Stimulated activated CD4-positive, alpha-beta T cell treated with anti-CD3 and anti-CD28 coated beads, Interleukin-4, amount 100 ng/mL, for 1 hour (primary cell): Measurements from ENCODE around the gene NRBP1.
"Not testable (repeated sequence)": the region's sequence is repeated elsewhere in the genome, so short reads cannot be mapped to it uniquely, and the experiment has no call there.

Experiments
- DNase-seq: peaks from one replicate; pipeline ENCODE4 v3.0.0-alpha.2; 2020

Gene NRBP1

DNA sequence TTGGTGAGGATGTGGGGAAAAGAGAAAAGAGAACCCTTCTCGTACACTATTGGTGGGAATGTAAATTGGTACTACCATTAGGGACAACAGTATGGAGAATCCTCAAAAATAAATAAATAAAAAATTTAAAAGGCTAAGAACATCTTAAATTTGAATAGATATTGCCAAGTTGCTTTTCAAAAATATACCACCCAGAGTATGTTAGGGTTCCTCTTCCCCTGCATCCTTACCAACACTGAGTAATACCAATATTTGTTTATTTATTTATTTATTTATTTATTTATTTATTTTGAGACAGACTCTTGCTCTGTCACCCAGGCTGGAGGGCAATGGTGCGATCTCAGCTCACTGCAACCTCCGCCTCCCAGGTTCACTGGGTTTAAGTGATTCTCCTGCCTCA, 5.5 kb upstream of the NRBP1 start:
- no peak for DNase-seq

GRCh38 chr2:27425039-27425438, 3.4 kb upstream of the NRBP1 start:
- not testable (repeated sequence) for DNase-seq

DNA sequence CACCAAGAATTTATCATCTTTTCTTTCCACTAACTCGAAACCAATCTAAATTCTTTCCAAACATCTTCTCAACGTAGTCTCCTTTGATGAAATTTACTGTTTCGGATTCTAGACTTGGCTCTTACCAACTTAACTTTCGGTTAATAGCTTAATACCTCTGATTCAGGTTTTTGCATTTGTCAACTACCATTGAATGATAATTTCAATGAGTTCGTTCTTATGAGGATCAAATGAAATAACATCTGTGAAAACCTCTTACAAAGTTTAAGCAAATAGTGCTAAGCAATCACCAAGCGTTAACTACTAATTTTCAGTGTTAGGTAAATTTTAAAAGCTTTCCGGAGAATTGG, 593 bp upstream of the NRBP1 start:
- DNase-seq = no peak

GRCh38 chr2:27428978-27429541, 629 bp downstream of the NRBP1 start:
- peak; percentile 68 for DNase-seq

DNA sequence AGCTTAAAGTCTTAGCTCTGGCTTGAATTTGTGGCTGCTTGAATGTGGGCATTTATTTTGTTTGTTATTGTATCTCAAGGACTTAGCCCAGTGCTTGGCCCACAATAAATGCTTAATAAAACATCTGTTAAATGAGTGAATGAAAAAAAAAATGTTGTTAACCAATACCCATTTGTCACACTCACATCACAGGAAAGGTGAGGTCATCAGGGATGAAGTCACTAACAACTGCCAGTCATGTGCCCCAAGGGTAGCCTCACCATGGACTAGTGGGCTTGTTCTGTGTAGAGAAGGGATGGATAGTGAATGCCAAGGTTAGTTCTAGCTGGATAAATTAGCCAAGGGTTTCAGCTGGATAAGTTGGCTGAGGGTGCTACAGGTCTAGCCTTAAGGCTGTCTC, 3.0 kb downstream of the NRBP1 start:
- DNase-seq = no peak

DNA sequence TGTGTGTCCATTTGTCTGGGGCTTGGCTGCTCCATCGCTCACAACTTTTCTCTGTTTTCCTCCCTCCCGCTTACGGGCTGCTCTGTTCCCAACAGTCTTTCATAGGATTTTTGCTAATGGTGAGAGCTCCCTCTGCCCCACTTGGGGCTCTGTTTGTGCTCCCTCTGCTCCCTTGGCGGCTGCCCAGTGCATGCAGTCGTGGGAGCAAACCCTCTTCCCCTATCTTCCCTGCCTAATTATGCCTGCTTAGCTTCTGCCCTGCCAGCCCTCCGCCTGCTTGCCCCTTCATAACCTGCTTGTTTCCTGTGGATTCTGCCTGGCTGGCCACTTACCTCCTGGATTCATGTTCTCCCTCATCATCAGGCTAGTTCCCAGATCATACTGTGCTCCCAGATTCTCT, 7.2 kb downstream of the NRBP1 start:
- no peak for DNase-seq

- DNase-seq = no peak
Measured at GRCh38 chr2:27441226-27441926, 12.9 kb downstream of the NRBP1 start.

- peak; percentile 46 for DNase-seq
Measured at GRCh38 chr2:27441958-27442919, 13.8 kb downstream of the NRBP1 start, which contains the start of gene KRTCAP3. TSS of gene KRTCAP3 (plus strand) at chr2:27442381. CDS start at chr2:27442413, 32 bp downstream.

DNA sequence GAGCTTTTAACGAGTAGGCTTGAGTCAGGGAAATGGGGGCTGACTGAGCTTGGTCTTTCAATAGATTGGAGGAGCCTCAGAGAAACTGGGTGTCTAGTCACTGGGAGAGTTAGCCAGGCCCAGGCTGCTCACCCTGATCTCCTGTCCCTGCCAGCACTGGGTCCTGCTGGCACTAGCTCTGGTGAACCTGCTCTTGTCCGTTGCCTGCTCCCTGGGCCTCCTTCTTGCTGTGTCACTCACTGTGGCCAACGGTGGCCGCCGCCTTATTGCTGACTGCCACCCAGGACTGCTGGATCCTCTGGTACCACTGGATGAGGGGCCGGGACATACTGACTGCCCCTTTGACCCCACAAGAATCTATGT, 14.5 kb downstream of the NRBP1 start:
- no peak for DNase-seq

GRCh38 chr2:27445155-27445554, 16.7 kb downstream of the NRBP1 start:
- DNase-seq = no peak

- DNase-seq = no peak
Measured at GRCh38 chr2:27445615-27446014, 17.2 kb downstream of the NRBP1 start.

DNA sequence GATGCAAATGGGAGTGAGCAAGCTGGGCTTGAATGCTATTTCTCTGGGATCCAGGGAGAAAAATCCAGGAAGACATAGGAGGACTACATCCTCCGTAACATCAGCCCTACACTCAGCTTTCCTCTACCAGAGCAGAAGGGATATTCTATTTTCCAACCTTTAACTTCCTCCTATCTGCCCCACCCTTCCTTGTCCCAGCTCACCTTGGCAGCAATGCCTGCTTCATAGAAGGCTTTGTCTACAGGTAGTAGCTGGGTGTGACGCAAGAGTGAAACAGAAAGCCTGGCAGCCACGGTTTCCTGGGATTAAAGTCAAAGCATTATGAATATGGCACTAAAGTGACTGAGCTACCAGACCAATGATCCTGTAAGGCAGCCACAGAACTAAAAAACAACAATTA, 17.6 kb downstream of the NRBP1 start:
- no peak for DNase-seq

GRCh38 chr2:27448381-27448780, 19.9 kb downstream of the NRBP1 start:
- no peak for DNase-seq

- DNase-seq = no peak
Measured at GRCh38 chr2:27451095-27451494, 22.7 kb downstream of the NRBP1 start.

DNA sequence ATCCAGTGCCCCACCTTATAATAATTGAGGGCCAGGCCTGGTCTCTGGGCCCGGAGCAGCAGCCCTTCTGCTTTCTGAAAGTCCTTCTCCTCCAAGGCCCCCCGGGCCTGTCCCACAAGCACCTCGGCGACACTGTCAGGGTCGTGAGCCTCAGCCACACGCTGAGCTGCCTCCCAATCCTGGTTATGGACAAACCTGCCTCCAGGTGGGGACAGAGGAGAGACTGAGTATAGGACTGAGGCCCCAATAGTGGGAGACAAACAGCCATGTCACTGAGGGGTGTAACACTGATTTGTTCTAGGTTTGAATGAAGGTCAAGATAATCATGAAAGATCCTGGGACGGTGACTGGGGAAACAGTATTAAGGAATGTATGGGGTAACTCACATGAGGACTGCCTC, 25.5 kb downstream of the NRBP1 start:
- no peak for DNase-seq

DNA sequence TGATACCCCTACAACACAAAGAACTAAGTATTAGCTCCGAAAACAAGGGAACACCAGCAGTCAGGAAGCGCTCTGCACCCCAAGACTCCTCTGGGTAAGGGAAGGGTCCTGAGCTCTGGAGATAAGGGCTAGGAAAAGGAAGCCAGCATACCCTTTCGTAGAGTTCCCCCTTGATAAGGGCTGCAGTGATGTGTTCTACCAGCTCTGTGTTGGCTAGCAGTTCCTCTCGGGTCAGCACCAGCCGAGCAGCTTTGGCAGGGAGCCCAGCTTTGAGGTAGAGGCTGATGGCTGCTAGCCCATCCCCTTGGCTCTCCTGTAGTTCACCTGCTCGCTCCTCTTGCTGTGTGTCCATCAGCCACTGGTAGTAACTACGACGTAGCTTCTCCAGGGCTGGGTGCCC, 32.7 kb downstream of the NRBP1 start:
- no peak for DNase-seq

DNA sequence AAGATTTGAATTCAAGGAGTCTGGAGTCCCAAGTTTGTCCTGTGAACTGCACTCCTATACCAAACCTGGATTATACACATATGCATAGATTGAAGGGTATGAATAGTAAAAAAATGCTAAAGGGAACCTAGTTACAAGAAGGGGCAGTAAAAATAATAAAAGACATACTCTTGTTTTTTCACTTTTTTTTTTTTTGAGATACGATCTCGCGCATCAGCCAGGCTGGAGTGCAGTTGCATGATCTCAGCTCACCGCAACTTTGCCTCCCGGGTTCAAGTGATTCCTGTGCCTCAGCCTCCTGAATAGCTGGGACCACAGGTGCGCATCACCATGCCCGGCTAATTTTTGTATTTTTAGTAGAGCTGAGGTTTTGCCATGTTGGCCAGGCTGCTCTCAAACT, 36.0 kb downstream of the NRBP1 start:
- no peak for DNase-seq

DNA sequence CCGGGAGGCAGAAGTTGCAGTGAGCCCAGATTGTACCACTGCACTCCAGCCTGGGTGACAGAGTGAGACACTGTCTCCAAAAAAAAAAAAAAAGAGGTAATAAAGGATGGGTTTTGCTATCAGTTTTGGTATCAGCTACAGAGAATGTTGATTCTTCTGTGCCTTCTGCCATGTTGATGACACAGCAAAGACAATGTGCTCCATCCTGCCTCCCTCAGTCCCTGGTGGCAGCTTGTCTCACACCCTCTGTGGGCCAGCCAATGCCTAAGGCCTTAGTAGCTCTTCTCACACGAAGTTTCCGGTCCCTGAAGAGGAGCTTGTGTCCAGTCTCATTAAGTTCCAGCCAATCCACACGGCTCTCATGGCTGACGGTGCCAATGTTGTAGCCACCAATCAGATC, 43.5 kb downstream of the NRBP1 start:
- DNase-seq = no peak

DNA sequence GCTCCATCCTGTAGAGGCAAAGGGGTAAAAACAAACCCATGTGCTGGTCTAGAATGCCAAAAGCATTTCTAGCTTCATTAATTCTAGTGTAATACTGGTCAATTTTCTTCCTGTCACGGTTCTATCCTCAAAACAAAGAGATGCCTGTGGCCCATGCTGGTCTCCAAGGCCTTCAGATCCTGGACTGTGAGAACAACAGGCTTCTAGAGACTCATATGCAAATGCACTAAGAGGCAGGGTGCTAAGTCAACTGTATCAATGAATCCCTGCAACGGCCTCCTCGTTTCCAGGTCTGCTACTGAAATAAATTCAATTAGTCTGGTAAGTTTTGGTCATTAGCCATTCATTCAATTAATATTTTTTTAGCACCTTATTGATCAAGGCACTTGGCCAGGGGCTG, 57.1 kb downstream of the NRBP1 start:
- no peak for DNase-seq

GRCh38 chr2:27489118-27489497, 60.7 kb downstream of the NRBP1 start:
- DNase-seq = no peak

DNA sequence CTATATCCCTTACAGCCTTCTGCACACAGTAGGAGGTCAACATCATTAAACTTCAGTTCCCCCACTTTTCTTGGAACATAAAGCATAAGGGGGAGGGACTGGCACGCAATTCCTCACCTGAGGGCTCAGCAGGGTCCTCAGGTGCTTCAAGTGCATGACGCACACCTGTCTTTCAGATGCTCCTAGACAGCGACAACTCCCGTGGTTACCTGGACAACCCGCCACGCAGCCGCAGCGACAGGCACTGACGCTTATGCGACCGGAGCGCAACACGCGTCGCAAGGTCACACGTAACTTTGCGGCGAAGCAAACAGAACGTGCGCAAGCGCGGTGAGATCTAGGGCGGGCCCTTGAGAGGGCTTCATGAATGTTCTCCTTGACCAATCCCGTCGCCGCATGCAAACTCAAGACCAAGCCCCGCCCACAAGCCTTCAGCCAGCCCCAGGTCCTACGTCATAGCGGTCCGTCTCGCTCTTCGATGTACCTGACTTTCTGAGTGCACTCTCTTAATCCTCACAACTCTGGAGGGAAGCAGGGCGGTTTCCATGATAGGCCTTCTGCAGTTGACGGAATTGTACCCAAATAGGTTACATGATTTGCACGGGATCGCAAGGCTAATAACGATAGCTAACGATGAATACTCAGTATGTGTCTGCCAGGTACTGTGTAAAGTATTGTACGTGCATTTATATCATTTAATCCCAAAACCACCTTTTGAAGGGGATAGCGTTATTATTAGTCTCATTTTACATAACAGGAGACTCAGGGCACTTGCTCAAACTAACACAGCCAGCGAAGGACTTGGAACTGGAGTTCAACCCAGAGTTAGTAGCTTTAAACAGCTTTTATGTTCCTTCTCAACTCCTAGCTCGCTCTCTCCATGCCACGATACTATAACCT, 61.3 kb downstream of the NRBP1 start, which contains the start of gene IFT172:
IFT172 (minus strand) TSS at position 246 of the 900 bp plus-strand sequence; CDS start at position 156, 90 bp downstream.
- DNase-seq = peak; percentile 98
